ENCODE measurements around the gene ZNF385C. TPM values are rescaled to one million over a fixed set of nuclear protein-coding genes. Genes with fewer than 3 reads are reported as not detected.

The ZNF385C gene
- total and polyA plus RNA-seq, 2 of the 13 experiments (the other 11 are each of a cell fraction or from before 2014, with no cell fraction given), result 2.3 to 6.1 TPM

DNA sequence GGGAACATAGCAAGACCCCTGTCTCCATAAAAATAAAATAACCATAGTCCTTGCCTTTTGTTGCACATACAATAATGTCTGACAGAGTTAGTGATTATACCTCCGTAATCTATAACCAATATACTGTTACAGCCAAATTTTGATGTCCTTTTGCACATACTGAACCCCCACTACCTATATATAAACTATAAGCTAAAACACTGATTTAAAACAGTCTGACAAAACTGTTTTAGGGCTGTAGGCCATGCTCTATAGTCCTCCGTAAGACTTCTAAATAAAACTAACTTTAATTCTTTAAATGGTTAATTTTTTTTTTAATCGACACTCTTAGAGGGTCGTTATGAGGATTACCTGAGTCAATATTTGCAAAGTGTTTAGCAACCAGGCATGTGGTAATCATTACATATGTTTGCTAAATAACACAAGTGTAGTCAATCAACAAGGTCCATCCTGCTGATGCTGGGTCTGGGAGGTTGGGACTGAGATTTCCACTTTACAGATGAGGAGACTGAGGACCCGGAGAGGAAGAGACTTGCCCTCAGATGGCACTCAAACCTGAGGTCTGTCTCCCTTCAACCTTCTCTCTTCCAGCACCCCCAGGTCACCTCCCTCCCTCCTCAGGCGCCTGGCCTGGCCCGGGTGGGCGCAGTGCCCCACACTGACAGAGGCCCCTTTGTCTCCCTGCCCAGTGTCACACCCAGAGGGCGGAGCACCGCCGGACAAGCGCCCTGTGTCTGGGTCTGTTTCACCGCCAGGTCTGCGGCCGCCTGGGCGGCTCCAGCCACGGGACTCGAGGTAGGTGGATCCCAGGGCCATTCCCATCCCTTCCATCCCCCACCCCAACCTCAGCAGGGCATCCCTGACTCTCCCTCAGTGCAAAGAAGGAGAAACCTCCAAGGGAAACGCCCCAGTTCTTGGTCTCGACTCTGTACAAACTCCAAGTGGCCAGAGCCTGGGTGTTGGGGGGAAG is 10.3 kb downstream of the ZNF385C start (continued):
- TF ChIP-seq, protein P1, sequence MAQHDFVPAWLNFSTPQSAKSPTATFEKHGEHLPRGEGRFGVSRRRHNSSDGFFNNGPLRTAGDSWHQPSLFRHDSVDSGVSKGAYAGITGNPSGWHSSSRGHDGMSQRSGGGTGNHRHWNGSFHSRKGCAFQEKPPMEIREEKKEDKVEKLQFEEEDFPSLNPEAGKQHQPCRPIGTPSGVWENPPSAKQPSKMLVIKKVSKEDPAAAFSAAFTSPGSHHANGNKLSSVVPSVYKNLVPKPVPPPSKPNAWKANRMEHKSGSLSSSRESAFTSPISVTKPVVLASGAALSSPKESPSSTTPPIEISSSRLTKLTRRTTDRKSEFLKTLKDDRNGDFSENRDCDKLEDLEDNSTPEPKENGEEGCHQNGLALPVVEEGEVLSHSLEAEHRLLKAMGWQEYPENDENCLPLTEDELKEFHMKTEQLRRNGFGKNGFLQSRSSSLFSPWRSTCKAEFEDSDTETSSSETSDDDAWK (CRISPR knock-in tag; IDR thresholded peaks at IDR 0.05), result no peak
- no peak for TF ChIP-seq REXO4 (CRISPR knock-in tag; IDR thresholded peaks at IDR 0.05; ENCODE audit: borderline replicate concordance)
- no peak for TF ChIP-seq RXRB (CRISPR knock-in tag; IDR thresholded peaks at IDR 0.05; ENCODE audit: borderline replicate concordance)
- TF ChIP-seq ZNF34 (CRISPR knock-in tag; IDR thresholded peaks at IDR 0.05; ENCODE audit: borderline replicate concordance), result 0 out of 2 replicates have a peak, but pooled peaks have one; percentile 63
- no peak for TF ChIP-seq RNF2 (conservative IDR thresholded peaks at IDR 0.05; ENCODE audit: low read depth)
- TF ChIP-seq ZFP82 (CRISPR knock-in tag; IDR thresholded peaks at IDR 0.05; ENCODE audit: borderline replicate concordance), result no peak
- TF ChIP-seq TP53 (CRISPR knock-in tag; conservative IDR thresholded peaks at IDR 0.05), result no peak
- TF ChIP-seq, protein P2, sequence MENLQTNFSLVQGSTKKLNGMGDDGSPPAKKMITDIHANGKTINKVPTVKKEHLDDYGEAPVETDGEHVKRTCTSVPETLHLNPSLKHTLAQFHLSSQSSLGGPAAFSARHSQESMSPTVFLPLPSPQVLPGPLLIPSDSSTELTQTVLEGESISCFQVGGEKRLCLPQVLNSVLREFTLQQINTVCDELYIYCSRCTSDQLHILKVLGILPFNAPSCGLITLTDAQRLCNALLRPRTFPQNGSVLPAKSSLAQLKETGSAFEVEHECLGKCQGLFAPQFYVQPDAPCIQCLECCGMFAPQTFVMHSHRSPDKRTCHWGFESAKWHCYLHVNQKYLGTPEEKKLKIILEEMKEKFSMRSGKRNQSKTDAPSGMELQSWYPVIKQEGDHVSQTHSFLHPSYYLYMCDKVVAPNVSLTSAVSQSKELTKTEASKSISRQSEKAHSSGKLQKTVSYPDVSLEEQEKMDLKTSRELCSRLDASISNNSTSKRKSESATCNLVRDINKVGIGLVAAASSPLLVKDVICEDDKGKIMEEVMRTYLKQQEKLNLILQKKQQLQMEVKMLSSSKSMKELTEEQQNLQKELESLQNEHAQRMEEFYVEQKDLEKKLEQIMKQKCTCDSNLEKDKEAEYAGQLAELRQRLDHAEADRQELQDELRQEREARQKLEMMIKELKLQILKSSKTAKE (CRISPR knock-in tag; IDR thresholded peaks at IDR 0.05; ENCODE audit: borderline replicate concordance), result peak; percentile 31; the same call in 1 of the 2 replicates
- TF ChIP-seq ZNF891 (CRISPR knock-in tag; IDR thresholded peaks at IDR 0.05), result no peak
- TF ChIP-seq, protein P3, sequence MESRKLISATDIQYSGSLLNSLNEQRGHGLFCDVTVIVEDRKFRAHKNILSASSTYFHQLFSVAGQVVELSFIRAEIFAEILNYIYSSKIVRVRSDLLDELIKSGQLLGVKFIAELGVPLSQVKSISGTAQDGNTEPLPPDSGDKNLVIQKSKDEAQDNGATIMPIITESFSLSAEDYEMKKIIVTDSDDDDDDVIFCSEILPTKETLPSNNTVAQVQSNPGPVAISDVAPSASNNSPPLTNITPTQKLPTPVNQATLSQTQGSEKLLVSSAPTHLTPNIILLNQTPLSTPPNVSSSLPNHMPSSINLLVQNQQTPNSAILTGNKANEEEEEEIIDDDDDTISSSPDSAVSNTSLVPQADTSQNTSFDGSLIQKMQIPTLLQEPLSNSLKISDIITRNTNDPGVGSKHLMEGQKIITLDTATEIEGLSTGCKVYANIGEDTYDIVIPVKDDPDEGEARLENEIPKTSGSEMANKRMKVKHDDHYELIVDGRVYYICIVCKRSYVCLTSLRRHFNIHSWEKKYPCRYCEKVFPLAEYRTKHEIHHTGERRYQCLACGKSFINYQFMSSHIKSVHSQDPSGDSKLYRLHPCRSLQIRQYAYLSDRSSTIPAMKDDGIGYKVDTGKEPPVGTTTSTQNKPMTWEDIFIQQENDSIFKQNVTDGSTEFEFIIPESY (CRISPR knock-in tag; IDR thresholded peaks at IDR 0.05), result 0 out of 2 replicates have a peak, but pooled peaks have one; percentile 16
- no peak for TF ChIP-seq SMARCC2 (IDR thresholded peaks at IDR 0.05)
- TF ChIP-seq KDM3A (CRISPR knock-in tag; IDR thresholded peaks at IDR 0.05; ENCODE audit: low read depth), result 0 out of 2 replicates have a peak, but pooled peaks have one; percentile 57
- TF ChIP-seq, protein P4, sequence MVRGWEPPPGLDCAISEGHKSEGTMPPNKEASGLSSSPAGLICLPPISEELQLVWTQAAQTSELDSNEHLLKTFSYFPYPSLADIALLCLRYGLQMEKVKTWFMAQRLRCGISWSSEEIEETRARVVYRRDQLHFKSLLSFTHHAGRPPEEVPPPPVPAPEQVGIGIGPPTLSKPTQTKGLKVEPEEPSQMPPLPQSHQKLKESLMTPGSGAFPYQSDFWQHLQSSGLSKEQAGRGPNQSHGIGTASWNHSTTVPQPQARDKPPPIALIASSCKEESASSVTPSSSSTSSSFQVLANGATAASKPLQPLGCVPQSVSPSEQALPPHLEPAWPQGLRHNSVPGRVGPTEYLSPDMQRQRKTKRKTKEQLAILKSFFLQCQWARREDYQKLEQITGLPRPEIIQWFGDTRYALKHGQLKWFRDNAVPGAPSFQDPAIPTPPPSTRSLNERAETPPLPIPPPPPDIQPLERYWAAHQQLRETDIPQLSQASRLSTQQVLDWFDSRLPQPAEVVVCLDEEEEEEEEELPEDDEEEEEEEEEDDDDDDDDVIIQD (CRISPR knock-in tag; IDR thresholded peaks at IDR 0.05; ENCODE audit: low read depth), result no peak
- no peak for TF ChIP-seq TCF7L2 (IDR thresholded peaks at IDR 0.05; ENCODE audit: low read depth, low read length)
- TF ChIP-seq ZNF260 (CRISPR knock-in tag; IDR thresholded peaks at IDR 0.05; ENCODE audit: borderline replicate concordance, low read depth), result no peak
- TF ChIP-seq, protein P5, sequence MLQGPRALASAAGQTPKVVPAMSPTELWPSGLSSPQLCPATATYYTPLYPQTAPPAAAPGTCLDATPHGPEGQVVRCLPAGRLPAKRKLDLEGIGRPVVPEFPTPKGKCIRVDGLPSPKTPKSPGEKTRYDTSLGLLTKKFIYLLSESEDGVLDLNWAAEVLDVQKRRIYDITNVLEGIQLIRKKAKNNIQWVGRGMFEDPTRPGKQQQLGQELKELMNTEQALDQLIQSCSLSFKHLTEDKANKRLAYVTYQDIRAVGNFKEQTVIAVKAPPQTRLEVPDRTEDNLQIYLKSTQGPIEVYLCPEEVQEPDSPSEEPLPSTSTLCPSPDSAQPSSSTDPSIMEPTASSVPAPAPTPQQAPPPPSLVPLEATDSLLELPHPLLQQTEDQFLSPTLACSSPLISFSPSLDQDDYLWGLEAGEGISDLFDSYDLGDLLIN (CRISPR knock-in tag; IDR thresholded peaks at IDR 0.05; ENCODE audit: borderline replicate concordance), result no peak
- no peak for TF ChIP-seq ZNF317 (CRISPR knock-in tag; IDR thresholded peaks at IDR 0.05)
